ENCODE data around the gene PSTPIP1.
A peak's percentile ranks its signal among the peaks of the same experiment; 100 is the strongest.

Gene PSTPIP1

DNA sequence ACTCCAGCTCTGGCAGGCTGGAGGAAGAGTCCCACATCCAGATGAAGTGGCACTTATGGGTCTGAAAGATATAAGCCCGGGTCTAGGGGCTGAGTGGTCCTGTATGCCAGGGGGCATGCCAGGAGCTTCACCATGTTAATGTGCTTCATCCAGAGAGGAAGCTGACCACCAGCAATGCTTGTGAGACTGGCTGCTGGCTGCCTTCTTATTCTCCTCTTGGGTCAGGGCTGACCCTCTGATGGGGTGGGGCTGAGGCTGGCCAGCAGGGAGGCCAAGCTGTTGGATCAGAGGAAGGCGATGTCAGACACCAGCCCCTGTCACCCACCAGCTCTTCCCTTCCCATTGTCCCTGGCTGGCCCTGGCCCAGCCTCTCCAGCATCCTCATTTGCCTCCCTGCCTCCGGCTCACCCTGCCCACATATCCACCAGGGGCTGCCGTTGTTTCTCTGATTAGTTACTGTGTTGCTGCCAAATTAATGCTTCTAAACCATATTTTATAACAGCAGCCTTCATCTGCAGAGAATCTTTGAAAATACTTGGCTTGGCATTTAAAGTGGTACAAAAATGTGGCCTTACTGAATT lies 20.4 kb upstream of the PSTPIP1 start:
- H3K9me3 ChIP-seq (ENCODE audit: insufficient read depth, low read depth, low read length), result no peaks in the 10 kb centered on the region
- peaks cover 9% of the 10 kb centered on the region for H3K4me1 ChIP-seq (ENCODE audit: insufficient read depth, low read length, poor library complexity, severe bottlenecking)
- TF ChIP-seq EZH2phosphoT487 (IDR thresholded peaks at IDR 0.05; ENCODE audit: borderline replicate concordance), result no peak
- TF ChIP-seq, protein P1, sequence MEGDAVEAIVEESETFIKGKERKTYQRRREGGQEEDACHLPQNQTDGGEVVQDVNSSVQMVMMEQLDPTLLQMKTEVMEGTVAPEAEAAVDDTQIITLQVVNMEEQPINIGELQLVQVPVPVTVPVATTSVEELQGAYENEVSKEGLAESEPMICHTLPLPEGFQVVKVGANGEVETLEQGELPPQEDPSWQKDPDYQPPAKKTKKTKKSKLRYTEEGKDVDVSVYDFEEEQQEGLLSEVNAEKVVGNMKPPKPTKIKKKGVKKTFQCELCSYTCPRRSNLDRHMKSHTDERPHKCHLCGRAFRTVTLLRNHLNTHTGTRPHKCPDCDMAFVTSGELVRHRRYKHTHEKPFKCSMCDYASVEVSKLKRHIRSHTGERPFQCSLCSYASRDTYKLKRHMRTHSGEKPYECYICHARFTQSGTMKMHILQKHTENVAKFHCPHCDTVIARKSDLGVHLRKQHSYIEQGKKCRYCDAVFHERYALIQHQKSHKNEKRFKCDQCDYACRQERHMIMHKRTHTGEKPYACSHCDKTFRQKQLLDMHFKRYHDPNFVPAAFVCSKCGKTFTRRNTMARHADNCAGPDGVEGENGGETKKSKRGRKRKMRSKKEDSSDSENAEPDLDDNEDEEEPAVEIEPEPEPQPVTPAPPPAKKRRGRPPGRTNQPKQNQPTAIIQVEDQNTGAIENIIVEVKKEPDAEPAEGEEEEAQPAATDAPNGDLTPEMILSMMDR (conservative IDR thresholded peaks at IDR 0.05; ENCODE audit: low read length), result peak; percentile 28; the same call in 1 of the 2 replicates
- H3K4me3 ChIP-seq (ENCODE audit: low read length, poor library complexity, severe bottlenecking), result no peak overlapping the region
- H3K9ac ChIP-seq (ENCODE audit: low read depth, low read length, poor library complexity, severe bottlenecking), result no peak overlapping the region
- no peak overlapping the region for H2AFZ ChIP-seq (ENCODE audit: low read length)
- H3K36me3 ChIP-seq (ENCODE audit: insufficient read depth, low read length), result no peaks in the 10 kb centered on the region
- no peaks in the 10 kb centered on the region for H3K79me2 ChIP-seq (ENCODE audit: insufficient read depth, low read length)
- H4K20me1 ChIP-seq (ENCODE audit: insufficient read depth, low read length, poor library complexity, severe bottlenecking), result no peaks in the 10 kb centered on the region
- no peaks in the 10 kb centered on the region for H3F3A ChIP-seq (ENCODE audit: low read depth)
- no peak overlapping the region for H3K4me2 ChIP-seq (ENCODE audit: low read depth, low read length, poor library complexity, severe bottlenecking)
- H3K27me3 ChIP-seq (ENCODE audit: insufficient read depth, low read length, poor library complexity, severe bottlenecking), result no peaks in the 10 kb centered on the region
- no peaks in the 10 kb centered on the region for H3K9me2 ChIP-seq (replicated peaks; ENCODE audit: low read depth, low read length)

DNA sequence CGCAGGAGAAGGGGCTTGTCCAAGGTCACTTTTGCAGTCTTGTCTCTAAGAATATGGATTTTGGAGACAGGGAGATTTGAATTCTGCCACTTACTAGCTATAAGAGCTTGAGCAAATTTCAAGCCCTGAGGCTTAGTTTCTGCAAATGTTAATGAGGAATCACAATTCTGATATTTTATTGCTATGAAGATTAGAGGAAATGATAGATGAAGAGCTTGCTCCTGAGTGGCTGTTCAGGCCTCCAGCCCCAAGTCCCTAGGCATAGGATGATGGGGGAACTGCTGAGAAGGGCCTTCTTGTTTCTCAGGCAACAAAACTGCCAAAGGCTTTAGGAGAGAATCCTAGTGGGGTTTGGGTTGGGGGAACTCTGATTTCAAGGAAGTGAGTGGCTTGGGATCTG lies 18.8 kb upstream of the PSTPIP1 start:
- 0 out of 2 replicates have a peak overlapping the region, but pooled peaks have one; percentile 50 for H2AFZ ChIP-seq (ENCODE audit: low read length)

GRCh38 chr15:76976572-76977270 lies 18.2 kb upstream of the PSTPIP1 start:
- Histone ChIP-seq H3K36me3 (ENCODE audit: insufficient read depth, low read length) (no peaks in the 10 kb centered on the region), H3K4me3 (ENCODE audit: low read length, poor library complexity, severe bottlenecking) (no peak overlapping the region), H3K9ac (ENCODE audit: low read depth, low read length, poor library complexity, severe bottlenecking) (no peak overlapping the region), H3K9me2 (replicated peaks; ENCODE audit: low read depth, low read length) (no peaks in the 10 kb centered on the region), H2AFZ (ENCODE audit: low read length) (peak overlapping the region; percentile 50; the same call in 1 of the 2 replicates), H3K9me3 (ENCODE audit: insufficient read depth, low read depth, low read length) (no peaks in the 10 kb centered on the region), H3K27me3 (ENCODE audit: insufficient read depth, low read length, poor library complexity, severe bottlenecking) (no peaks in the 10 kb centered on the region), H3K4me1 (ENCODE audit: insufficient read depth, low read length, poor library complexity, severe bottlenecking) (peaks cover 9% of the 10 kb centered on the region), H3F3A (ENCODE audit: low read depth) (no peaks in the 10 kb centered on the region), H4K20me1 (ENCODE audit: insufficient read depth, low read length, poor library complexity, severe bottlenecking) (no peaks in the 10 kb centered on the region), H3K79me2 (ENCODE audit: insufficient read depth, low read length) (no peaks in the 10 kb centered on the region), H3K4me2 (ENCODE audit: low read depth, low read length, poor library complexity, severe bottlenecking) (peak overlapping the region; percentile 23)
- TF ChIP-seq, protein P1 (conservative IDR thresholded peaks at IDR 0.05; ENCODE audit: low read length), result no peak
- TF ChIP-seq EZH2phosphoT487 (IDR thresholded peaks at IDR 0.05; ENCODE audit: borderline replicate concordance), result no peak

More for the DNA sequence above, 18.8 kb upstream of the PSTPIP1 start:
- Histone ChIP-seq H3K36me3 (ENCODE audit: insufficient read depth, low read length) (no peaks in the 10 kb centered on the region), H3K4me1 (ENCODE audit: insufficient read depth, low read length, poor library complexity, severe bottlenecking) (peaks cover 9% of the 10 kb centered on the region), H3K9ac (ENCODE audit: low read depth, low read length, poor library complexity, severe bottlenecking) (no peak overlapping the region), H4K20me1 (ENCODE audit: insufficient read depth, low read length, poor library complexity, severe bottlenecking) (no peaks in the 10 kb centered on the region), H3K9me2 (replicated peaks; ENCODE audit: low read depth, low read length) (no peaks in the 10 kb centered on the region), H3K4me2 (ENCODE audit: low read depth, low read length, poor library complexity, severe bottlenecking) (peak overlapping the region; percentile 23), H3K79me2 (ENCODE audit: insufficient read depth, low read length) (no peaks in the 10 kb centered on the region), H3K4me3 (ENCODE audit: low read length, poor library complexity, severe bottlenecking) (no peak overlapping the region), H3F3A (ENCODE audit: low read depth) (no peaks in the 10 kb centered on the region), H3K27me3 (ENCODE audit: insufficient read depth, low read length, poor library complexity, severe bottlenecking) (no peaks in the 10 kb centered on the region), H3K9me3 (ENCODE audit: insufficient read depth, low read depth, low read length) (no peaks in the 10 kb centered on the region)
- no peak for TF ChIP-seq EZH2phosphoT487 (IDR thresholded peaks at IDR 0.05; ENCODE audit: borderline replicate concordance)
- TF ChIP-seq, protein P1 (conservative IDR thresholded peaks at IDR 0.05; ENCODE audit: low read length), result no peak
